Measurements from ENCODE around the gene FHIP1B.

FHIP1B gene

GRCh38 chr11:6170226-6170625, 64.2 kb downstream of the FHIP1B start, which contains the start of gene OR52B2:
OR52B2 (minus strand) TSS chr11:6170326; CDS start chr11:6170326, 0 bp downstream.
- H3K27ac ChIP-seq = no peak within 1 kb of the TSS
- peaks cover 69% of the 10 kb centered on the region for H3K27me3 ChIP-seq (ENCODE audit: insufficient read depth, low read depth, severe bottlenecking)
- H3K36me3 ChIP-seq = no peaks in the 10 kb centered on the region
- no peak within 1 kb of the TSS for H3K4me3 ChIP-seq (ENCODE audit: low read depth, low read length)
- DNase-seq = no peak
- no peak for TF ChIP-seq CTCF (IDR thresholded peaks at IDR 0.05; ENCODE audit: low read depth, low read length)
- H3K9me3 ChIP-seq (ENCODE audit: severe bottlenecking) = peaks cover under 1% of the 10 kb centered on the region

All from WERI-Rb-1 (cell line).